CD4-positive, alpha-beta T cell (primary cell): ENCODE measurements around the gene MAST2. TPM values are rescaled to one million over a fixed set of nuclear protein-coding genes. Genes with fewer than 3 reads are reported as not detected.

ENCODE experiments used
- ATAC-seq: fragments of 200-7000 bp; cut with Tn5 transposase; one replicate; pipeline ENCODE4 v1.10.0; 2022; ENCODE audit warnings: mild to moderate bottlenecking; ENCODE audit not compliant: poor library complexity
- CTCF ChIA-PET: fragments of 350-600 bp; sonication (Branson Sonifier 250); formaldehyde crosslinking; loops from one replicate; lab custom pipeline; 2021; ENCODE audit warnings: antibody characterized with exemption, inconsistent platforms; lab: Charles Lee
- POLR2A ChIA-PET: fragments of 350-600 bp; sonication (Branson Sonifier 250); formaldehyde crosslinking; loops from one replicate; lab custom pipeline; 2021; ENCODE audit warnings: antibody characterized with exemption, inconsistent platforms; lab: Charles Lee
- DNase-seq, 14 experiments: peaks; one replicate each; pipeline ENCODE4 v3.0.0-alpha.2; 2013 to 2020; ENCODE audit warnings: mixed read lengths in 2 of 14
- H3K27ac ChIP-seq, 2 donors: one replicate each; pipeline versions ENCODE4 v1.5.1 to v1.7.0; 2013; ENCODE audit warnings: low read length in 2 of 2, low read depth in 1 of 2, mild to moderate bottlenecking in 1 of 2
- H3K27me3 ChIP-seq, 2 experiments: 1 replicate in 1 of 2; 2 replicates in 1 of 2; pipeline versions ENCODE4 v1.6.1 to v1.7.0; 2013; ENCODE audit warnings: low read length in 2 of 2, control low read depth in 1 of 2, mild to moderate bottlenecking in 1 of 2, moderate library complexity in 1 of 2; ENCODE audit not compliant: insufficient read depth in 2 of 2, control insufficient read depth in 1 of 2
- H3K36me3 ChIP-seq: one replicate; pipeline ENCODE4 v1.6.1; 2013; ENCODE audit warnings: low read length, control low read depth; ENCODE audit not compliant: insufficient read depth
- H3K4me1 ChIP-seq: one replicate; pipeline ENCODE4 v1.6.1; 2013; ENCODE audit warnings: low read length, control low read depth; ENCODE audit not compliant: insufficient read depth
- H3K4me3 ChIP-seq: one replicate; pipeline ENCODE4 v1.5.1; 2013; ENCODE audit warnings: mild to moderate bottlenecking, low read length, moderate library complexity
- H3K9me3 ChIP-seq, 2 experiments: 1 replicate in 1 of 2; 2 replicates in 1 of 2; pipeline versions ENCODE4 v1.6.1 to v1.7.0; 2013; ENCODE audit warnings: low read length in 2 of 2, mild to moderate bottlenecking in 2 of 2, control low read depth in 1 of 2, moderate library complexity in 1 of 2; ENCODE audit not compliant: control insufficient read depth in 1 of 2, insufficient read depth in 1 of 2
- H3K27ac Mint-ChIP-seq: one replicate; pipeline ENCODE4 v1.8.0; 2020; ENCODE audit warnings: mixed read lengths
- H3K27me3 Mint-ChIP-seq: one replicate; pipeline ENCODE4 v1.8.0; 2021; ENCODE audit warnings: mixed read lengths
- H3K36me3 Mint-ChIP-seq: one replicate; pipeline ENCODE4 v1.8.0; 2021; ENCODE audit warnings: low read depth, mixed read lengths
- H3K4me1 Mint-ChIP-seq: one replicate; pipeline ENCODE4 v1.8.0; 2021; ENCODE audit warnings: low read depth, mixed read lengths
- H3K4me3 Mint-ChIP-seq: one replicate; pipeline ENCODE4 v1.8.0; 2020; ENCODE audit warnings: mild to moderate bottlenecking, mixed read lengths
- H3K9me3 Mint-ChIP-seq: one replicate; pipeline ENCODE4 v1.8.0; 2020; ENCODE audit warnings: mixed read lengths
- intact Hi-C, 2 experiments: fragments of 100-400 bp; cut with DNase I in 1 of 2; cut with micrococcal nuclease in 1 of 2; formaldehyde crosslinking; loops; one replicate each; pipeline versions ENCODE4 v1.15.1 to v1.9.0; 2023 to 2025; cut with DNase I, micrococcal nuclease
- total RNA-seq, 174 experiments: library from RNA in 2 of 174; stranded (reverse) in 2 of 174; gene quantifications; one replicate each; pipeline ENCODE4 v1.2.3 and lab custom pipeline; 2021 to 2026
- TF ChIP-seq, protein P1 (sequence below): fragments of 200-600 bp; IDR thresholded peaks from one replicate; pipeline ENCODE4 v1.8.0; 2022; ENCODE audit warnings: antibody characterized with exemption, mild to moderate bottlenecking

MAST2 gene
- total RNA-seq, 2 experiments from 2014 or later = 5.7 to 6.5 TPM

DNA sequence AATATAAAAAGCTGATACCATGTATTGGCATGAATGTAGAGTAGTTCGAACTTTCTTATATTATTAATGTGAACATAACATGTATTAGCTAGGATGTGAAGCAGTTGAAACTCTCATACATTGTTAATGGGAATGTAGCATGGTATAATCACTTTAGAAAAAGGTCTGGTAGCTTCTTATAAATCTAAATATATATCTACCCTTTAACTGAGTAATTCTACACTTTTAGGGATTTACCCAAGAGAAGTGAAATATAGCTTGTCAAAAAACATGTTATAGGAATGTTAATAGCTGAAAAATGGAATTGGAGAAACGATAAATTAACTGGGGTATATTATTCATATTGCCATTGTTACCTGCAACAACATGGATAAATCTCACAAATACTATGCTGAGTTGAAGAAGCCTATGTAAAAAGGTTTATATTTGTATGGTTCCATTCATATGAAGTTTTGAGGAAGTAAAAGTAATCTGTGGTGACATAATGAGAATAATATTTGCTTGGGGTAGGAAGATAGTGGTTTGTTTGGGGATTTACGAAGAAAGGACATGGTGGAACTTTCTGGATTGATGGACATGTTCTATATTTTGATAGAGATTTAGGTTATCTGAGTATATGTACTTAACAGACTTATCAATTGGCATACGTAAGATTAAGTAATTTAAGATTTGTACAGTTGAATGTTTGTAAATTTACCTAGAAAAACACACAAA, 76.6 kb downstream of the MAST2 start:
- POLR2A ChIA-PET = no interaction called here
- Mint-ChIP-seq H3K36me3 (no peaks in the 10 kb centered on the region), H3K27me3 (no peaks in the 10 kb centered on the region), H3K4me3 (no peak overlapping the region), H3K4me1 (no peaks in the 10 kb centered on the region), H3K27ac (no peak overlapping the region), H3K9me3 (no peaks in the 10 kb centered on the region)
- TF ChIP-seq, protein P1, sequence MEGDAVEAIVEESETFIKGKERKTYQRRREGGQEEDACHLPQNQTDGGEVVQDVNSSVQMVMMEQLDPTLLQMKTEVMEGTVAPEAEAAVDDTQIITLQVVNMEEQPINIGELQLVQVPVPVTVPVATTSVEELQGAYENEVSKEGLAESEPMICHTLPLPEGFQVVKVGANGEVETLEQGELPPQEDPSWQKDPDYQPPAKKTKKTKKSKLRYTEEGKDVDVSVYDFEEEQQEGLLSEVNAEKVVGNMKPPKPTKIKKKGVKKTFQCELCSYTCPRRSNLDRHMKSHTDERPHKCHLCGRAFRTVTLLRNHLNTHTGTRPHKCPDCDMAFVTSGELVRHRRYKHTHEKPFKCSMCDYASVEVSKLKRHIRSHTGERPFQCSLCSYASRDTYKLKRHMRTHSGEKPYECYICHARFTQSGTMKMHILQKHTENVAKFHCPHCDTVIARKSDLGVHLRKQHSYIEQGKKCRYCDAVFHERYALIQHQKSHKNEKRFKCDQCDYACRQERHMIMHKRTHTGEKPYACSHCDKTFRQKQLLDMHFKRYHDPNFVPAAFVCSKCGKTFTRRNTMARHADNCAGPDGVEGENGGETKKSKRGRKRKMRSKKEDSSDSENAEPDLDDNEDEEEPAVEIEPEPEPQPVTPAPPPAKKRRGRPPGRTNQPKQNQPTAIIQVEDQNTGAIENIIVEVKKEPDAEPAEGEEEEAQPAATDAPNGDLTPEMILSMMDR = no peak
- no peak overlapping the region for H3K27ac ChIP-seq
- intact Hi-C loops = loop anchor here in 1 of 2 experiments (10.0 kb wide), 1 partner anchor 365 kb away; no protein-coding TSS in a partner anchor
- no peaks in the 10 kb centered on the region for H3K9me3 ChIP-seq
- no peak for ATAC-seq
- no peaks in the 10 kb centered on the region for H3K36me3 ChIP-seq
- DNase-seq = no peak
- no peaks in the 10 kb centered on the region for H3K27me3 ChIP-seq
- H3K4me1 ChIP-seq = no peaks in the 10 kb centered on the region
- no peak overlapping the region for H3K4me3 ChIP-seq
- CTCF ChIA-PET = no interaction called here

DNA sequence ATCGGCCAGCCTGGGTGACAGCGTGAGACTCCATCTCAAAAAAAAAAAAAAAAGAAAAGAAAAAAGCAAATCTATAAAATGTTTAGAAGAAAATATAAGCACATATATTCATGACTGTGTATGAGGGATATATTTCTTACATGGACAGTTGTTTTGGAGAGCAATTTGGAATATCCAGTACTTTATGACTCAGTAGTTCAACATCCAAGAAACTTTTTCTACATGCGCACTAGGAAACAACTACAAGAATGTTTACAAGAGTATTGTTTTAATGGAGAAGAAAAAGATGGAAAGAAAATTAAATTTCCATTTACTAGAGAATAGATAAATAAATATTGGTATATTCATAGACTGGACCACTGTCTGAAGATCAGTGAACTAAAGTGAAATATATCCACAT, 77.5 kb downstream of the MAST2 start:
- Histone ChIP-seq H3K36me3 (no peaks in the 10 kb centered on the region), H3K9me3 (no peaks in the 10 kb centered on the region), H3K27ac (no peak overlapping the region), H3K4me3 (no peak overlapping the region), H3K4me1 (no peaks in the 10 kb centered on the region), H3K27me3 (no peaks in the 10 kb centered on the region)
- TF ChIP-seq, protein P1 = no peak
- Mint-ChIP-seq H3K27me3 (no peaks in the 10 kb centered on the region), H3K27ac (no peak overlapping the region), H3K36me3 (no peaks in the 10 kb centered on the region), H3K4me1 (no peaks in the 10 kb centered on the region), H3K4me3 (no peak overlapping the region), H3K9me3 (no peaks in the 10 kb centered on the region)
- POLR2A ChIA-PET = no interaction called here
- intact Hi-C loops = loop anchor here in 1 of 2 experiments (10.0 kb wide), 1 partner anchor 366 kb away; no protein-coding TSS in a partner anchor
- ATAC-seq (no peak), DNase-seq (no peak)
- CTCF ChIA-PET = no interaction called here

DNA sequence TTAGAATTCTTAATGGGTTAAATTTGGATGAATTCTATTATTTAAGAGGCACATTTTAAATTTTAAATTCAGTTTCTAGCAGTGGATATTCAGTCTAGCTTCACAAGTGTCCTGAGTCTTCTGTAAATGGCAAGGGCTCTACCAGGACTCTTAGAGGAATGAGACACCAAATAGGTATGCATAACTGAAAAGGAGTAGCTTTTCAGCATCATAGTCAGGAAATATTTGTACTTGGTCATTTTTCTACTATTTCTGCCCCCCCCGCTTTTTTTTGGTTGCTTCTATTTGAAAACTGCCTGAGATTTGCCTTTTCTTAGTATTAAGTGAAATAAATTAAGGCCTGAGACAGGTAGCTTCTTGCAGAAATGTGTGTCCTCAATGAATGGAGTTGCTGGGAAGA, 80.2 kb downstream of the MAST2 start:
- intact Hi-C loops = loop anchor here in 1 of 2 experiments (10.0 kb wide), 1 partner anchor 369 kb away; no protein-coding TSS in a partner anchor
- H3K27ac Mint-ChIP-seq = no peak overlapping the region
- H3K9me3 Mint-ChIP-seq = no peaks in the 10 kb centered on the region
- DNase-seq (no peak), ATAC-seq (no peak)
- Histone ChIP-seq H3K4me1 (no peaks in the 10 kb centered on the region), H3K9me3 (no peaks in the 10 kb centered on the region), H3K27ac (no peak overlapping the region), H3K27me3 (no peaks in the 10 kb centered on the region), H3K36me3 (no peaks in the 10 kb centered on the region), H3K4me3 (no peak overlapping the region)
- H3K4me1 Mint-ChIP-seq = no peaks in the 10 kb centered on the region
- ChIA-PET POLR2A (no interaction called here), CTCF (no interaction called here)
- TF ChIP-seq, protein P1 = no peak
- H3K36me3 Mint-ChIP-seq = no peaks in the 10 kb centered on the region
- H3K27me3 Mint-ChIP-seq = no peaks in the 10 kb centered on the region
- no peak overlapping the region for H3K4me3 Mint-ChIP-seq
